GM12891 (cell line): ENCODE measurements around the gene ARF4.

ENCODE experiments used
- PAX5 ChIP-seq: IDR thresholded peaks from 2 replicates; pipeline ENCODE4 v1.6.1; 2011; ENCODE audit warnings: low read length, moderate library complexity, mild to moderate bottlenecking; ENCODE audit not compliant: insufficient read depth, severe bottlenecking
- POLR2A ChIP-seq: IDR thresholded peaks from 2 replicates; pipeline ENCODE4 v1.6.1; 2011; ENCODE audit warnings: low read depth, low read length, control low read depth
- POLR2AphosphoS5 ChIP-seq: IDR thresholded peaks from 2 replicates; pipeline ENCODE4 v1.6.1; 2011; ENCODE audit warnings: low read depth, low read length, control low read depth

GRCh38 chr3:57627976-57628375, 30.8 kb upstream of the ARF4 start:
- TF ChIP-seq POLR2AphosphoS5: no peak
- TF ChIP-seq PAX5: no peak
- TF ChIP-seq POLR2A: no peak
